Stimulated activated naive CD8-positive, alpha-beta T cell treated with anti-CD3 and anti-CD28 coated beads, Interleukin-15, amount 100 ng/mL, for 72 hours (primary cell): ENCODE results near the gene GDPD4.

Experiments used
- ATAC-seq: fragments of 150-1000 bp; cut with Tn5 transposase; 2 replicates; pipeline ENCODE4 v1.10.0; 2021; ENCODE audit warnings: mild to moderate bottlenecking, moderate library complexity
- DNase-seq, 2 donors: peaks; one replicate each; pipeline ENCODE4 v3.0.0; 2021 to 2022
- H3K27ac Mint-ChIP-seq, 2 donors: one replicate each; pipeline ENCODE4 v1.8.0; 2022; ENCODE audit warnings: mild to moderate bottlenecking in 2 of 2, mixed read lengths in 2 of 2, moderate library complexity in 2 of 2
- H3K27me3 Mint-ChIP-seq: one replicate; pipeline ENCODE4 v1.8.0; 2022; ENCODE audit warnings: mixed read lengths
- H3K4me1 Mint-ChIP-seq: one replicate; pipeline ENCODE4 v1.8.0; 2022; ENCODE audit warnings: mild to moderate bottlenecking, mixed read lengths
- H3K4me3 Mint-ChIP-seq, 2 donors: one replicate each; pipeline ENCODE4 v1.8.0; 2022; ENCODE audit warnings: mild to moderate bottlenecking in 2 of 2, mixed read lengths in 2 of 2, moderate library complexity in 1 of 2
- H3K9me3 Mint-ChIP-seq, 2 donors: one replicate each; pipeline ENCODE4 v1.8.0; 2022; ENCODE audit warnings: mixed read lengths in 2 of 2

The GDPD4 gene, protein sequence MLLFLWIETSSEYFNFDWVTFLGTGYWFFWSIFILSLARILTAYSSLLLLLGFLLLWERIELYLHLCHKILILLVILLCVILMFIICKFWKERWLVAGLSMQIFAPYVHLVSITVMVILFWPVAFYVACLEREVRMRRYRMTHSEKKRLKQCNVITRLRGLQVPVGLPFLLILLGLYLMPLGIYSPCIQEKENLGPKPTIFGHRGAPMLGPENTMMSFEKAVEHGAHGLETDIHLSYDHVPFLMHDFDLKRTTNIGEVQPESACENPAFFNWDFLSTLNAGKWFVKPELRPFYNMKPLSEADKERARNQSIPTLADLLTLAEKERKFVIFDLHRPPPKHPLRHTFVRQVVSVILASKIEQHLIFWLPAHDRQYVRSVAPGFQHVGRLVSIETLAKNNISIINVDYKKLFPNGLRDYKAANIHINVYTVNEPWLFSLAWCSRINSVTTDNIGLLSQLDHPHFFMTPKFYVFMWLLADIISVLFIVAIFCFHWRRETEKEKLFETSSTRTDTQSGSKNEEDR

DNA sequence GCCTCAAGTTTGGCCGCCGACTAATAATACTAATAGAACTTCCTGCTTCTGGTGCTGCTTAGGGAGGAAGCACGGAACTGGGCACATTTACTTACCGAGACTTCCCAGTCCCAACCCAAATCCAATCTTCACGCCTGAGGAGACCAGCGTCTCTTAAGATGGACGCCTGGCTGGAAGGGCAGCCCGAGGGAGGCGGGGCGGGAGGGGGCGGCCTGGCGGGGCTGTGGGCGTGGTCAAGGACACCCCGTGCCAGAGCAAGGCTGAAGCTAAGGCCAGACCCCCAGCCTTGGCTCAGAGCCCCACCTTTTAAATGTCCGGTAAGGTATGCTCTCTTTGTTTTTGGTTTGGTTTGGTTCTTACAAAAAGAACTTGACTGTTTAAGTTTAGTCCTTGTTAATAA is at the start of gene GDPD4:
GDPD4 (minus strand) TSS at position 177 of the 400 bp plus-strand sequence. CDS start 16,549 bp downstream, outside the sequence.
- DNase-seq (no peak), ATAC-seq (no peak)
- Mint-ChIP-seq H3K9me3 (peaks cover 0 to 7% of the 10 kb centered on the region in 2 donors), H3K4me3 (no peak within 1 kb of the TSS), H3K27ac (no peak within 1 kb of the TSS), H3K4me1 (peaks cover 6% of the 10 kb centered on the region), H3K27me3 (no peaks in the 10 kb centered on the region)

DNA sequence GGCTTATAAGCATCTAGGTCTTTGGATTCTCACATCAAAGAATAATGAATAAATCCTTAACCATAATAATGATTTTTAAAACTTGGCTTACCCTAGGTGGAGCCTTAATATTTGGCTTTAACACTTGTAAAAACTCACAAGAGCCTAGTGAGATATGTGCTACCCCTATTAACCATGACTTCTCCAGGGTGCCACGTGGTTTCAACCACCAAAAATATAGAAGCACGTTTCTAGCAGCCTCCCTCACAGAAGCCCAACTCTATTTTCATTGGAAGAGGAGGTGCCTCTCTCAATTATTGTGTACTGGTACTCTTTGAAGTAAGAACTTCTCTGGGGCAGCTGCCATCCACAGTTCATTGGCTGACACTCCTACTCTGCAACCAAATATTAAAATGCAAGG is 46.5 kb upstream of the GDPD4 start:
- Mint-ChIP-seq H3K4me3 (no peak overlapping the region), H3K27me3 (no peaks in the 10 kb centered on the region), H3K9me3 (no peaks in the 10 kb centered on the region), H3K4me1 (peaks cover 7% of the 10 kb centered on the region), H3K27ac (no peak overlapping the region)
- no peak for ATAC-seq
- DNase-seq = no peak

DNA sequence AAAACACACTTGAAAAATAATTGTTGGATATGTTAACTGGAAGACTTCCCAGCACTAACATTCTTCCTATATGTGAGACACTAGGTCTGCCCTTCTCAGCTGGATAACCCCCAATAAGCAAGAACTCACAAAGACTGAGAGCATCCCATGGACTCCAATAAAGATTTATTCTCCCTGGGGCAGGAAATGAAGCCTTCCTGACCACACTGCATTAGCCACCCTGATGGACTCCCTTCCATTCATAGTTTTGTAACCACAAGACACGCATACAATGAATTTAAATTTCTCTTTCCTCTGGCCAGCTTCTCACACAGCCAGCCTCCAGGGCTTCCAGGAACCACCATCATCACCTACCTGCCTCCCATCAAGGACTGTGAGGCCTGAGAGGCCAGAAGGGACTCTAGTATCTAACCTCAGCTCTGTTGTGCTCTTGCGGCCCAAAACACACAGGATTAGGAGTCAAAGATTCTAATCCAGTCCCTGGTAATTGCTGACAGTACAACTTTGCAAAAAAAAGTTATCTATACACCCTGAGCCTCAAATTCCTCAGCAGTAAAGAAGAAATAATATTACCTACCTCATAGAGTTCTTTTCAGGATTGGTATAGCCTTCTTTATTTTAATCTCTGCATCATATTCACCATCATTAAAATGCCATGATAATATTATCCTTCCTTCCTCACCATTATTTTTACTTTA is 45.6 kb upstream of the GDPD4 start:
- no peak for DNase-seq
- no peak for ATAC-seq
- Mint-ChIP-seq H3K9me3 (no peaks in the 10 kb centered on the region), H3K4me1 (peaks cover 4% of the 10 kb centered on the region), H3K27me3 (no peaks in the 10 kb centered on the region), H3K27ac (no peak overlapping the region), H3K4me3 (no peak overlapping the region)

DNA sequence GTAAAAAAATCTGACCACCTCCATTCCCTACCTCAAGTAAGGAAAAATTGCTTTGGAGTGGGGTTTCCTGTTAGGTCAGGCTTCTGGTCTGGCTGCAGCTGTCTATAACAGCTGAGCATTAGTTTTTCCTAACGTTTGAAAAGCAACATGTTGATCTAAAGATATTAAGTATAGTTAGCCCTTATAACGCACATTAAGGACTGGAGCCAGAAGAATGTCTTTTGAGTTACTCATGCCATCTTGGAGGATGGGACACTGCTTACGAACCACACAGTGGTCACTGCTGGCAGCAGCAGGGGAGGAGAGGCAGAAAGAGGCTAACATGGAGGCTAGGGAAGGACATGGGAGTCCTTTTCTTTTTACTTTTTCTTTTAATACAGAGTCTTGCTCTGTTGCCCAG is 44.1 kb upstream of the GDPD4 start:
- DNase-seq = no peak
- H3K27ac Mint-ChIP-seq = no peak overlapping the region
- no peak overlapping the region for H3K4me3 Mint-ChIP-seq
- ATAC-seq = no peak
- no peaks in the 10 kb centered on the region for H3K27me3 Mint-ChIP-seq
- H3K4me1 Mint-ChIP-seq = no peaks in the 10 kb centered on the region
- H3K9me3 Mint-ChIP-seq = no peaks in the 10 kb centered on the region

DNA sequence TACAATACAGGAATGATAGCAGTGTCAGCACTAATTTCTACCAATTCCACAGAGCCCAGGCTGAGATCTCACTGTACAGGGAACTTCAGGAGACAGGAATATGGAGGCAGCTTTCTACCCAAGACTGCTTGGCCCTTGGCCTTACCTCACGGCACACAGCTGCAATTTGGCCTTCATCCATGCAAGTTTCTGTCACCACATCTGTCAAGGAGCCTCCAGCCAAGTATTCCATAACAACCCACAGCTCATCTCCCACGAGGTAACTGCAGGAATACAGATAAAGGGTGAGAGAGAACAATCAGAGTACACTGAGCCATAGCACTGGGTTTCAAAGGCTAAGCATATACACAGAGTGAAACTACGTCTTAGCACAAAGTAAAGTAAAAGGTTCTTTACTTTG is 39.0 kb upstream of the GDPD4 start:
- ATAC-seq (no peak), DNase-seq (no peak)
- Mint-ChIP-seq H3K4me3 (no peak overlapping the region), H3K27me3 (no peaks in the 10 kb centered on the region), H3K4me1 (no peaks in the 10 kb centered on the region), H3K9me3 (no peaks in the 10 kb centered on the region), H3K27ac (no peak overlapping the region)

DNA sequence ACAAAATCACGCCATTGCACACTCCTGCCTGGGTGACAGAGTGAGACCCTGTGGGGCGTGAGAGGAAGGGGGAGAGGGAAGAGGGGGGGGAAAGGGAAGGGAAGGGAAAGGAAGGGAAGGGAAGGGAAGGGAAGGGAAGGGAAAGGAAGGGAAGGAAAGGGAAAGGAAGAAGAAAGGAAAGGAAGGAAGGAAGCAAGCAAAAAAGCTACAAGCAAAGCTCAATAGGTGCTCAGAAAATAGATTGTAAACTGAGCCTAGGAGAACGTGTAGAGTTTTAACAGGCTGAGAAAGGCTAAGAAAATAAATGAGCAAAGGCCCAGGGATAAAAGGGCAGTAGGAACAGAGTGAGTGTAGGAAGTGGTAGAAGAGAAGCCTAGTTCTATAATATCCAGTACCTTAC is 30.8 kb upstream of the GDPD4 start:
- Mint-ChIP-seq H3K9me3 (no peaks in the 10 kb centered on the region), H3K27ac (no peak overlapping the region), H3K4me3 (no peak overlapping the region), H3K27me3 (no peaks in the 10 kb centered on the region), H3K4me1 (no peaks in the 10 kb centered on the region)
- ATAC-seq (peak; percentile 42), DNase-seq (no peak)

DNA sequence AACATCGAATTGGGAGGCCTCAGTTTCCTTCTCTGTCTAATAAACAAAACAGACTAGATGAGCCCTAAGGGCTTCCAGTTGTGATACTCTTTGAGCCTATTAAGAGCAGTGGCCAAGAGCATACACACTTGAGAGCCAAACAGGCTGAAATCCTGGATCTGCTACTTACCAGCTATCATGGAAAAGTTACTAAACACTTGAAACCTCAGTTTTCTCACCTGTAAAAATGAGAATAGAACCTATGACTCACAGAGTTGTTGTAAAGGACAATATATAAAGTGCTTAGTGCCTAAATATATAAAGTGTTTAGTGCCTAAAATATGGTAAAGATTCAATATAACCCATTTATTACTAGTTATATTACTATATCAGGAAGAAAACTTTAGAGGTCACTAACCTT is 23.7 kb upstream of the GDPD4 start:
- Mint-ChIP-seq H3K27ac (no peak overlapping the region), H3K27me3 (no peaks in the 10 kb centered on the region), H3K4me3 (no peak overlapping the region), H3K9me3 (peaks cover 0 to 7% of the 10 kb centered on the region in 2 donors), H3K4me1 (peaks cover 9% of the 10 kb centered on the region)
- no peak for DNase-seq
- peak; percentile 39 for ATAC-seq

DNA sequence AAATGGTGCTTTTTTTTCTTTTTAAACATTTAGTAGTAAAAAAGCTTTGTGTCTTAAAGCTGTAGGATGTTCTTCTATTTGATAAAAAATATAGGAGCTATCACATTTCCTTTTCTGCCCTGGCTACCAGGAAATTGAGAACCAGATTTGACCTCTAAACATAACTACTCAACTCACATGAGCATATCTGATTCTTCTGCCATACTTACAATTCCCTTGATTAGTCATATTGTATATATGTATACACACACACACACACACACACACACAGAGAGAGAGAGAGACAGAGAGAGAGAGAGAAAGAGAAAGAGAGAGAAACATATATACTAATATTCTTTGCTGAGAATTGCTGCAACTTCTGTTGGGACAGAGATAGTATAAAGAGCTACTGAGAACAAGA is 23.0 kb upstream of the GDPD4 start:
- ATAC-seq = no peak
- no peak overlapping the region for H3K4me3 Mint-ChIP-seq
- DNase-seq = no peak
- no peaks in the 10 kb centered on the region for H3K27me3 Mint-ChIP-seq
- H3K27ac Mint-ChIP-seq = no peak overlapping the region
- H3K4me1 Mint-ChIP-seq = peaks cover 9% of the 10 kb centered on the region
- H3K9me3 Mint-ChIP-seq = peaks cover 0 to 7% of the 10 kb centered on the region in 2 donors

DNA sequence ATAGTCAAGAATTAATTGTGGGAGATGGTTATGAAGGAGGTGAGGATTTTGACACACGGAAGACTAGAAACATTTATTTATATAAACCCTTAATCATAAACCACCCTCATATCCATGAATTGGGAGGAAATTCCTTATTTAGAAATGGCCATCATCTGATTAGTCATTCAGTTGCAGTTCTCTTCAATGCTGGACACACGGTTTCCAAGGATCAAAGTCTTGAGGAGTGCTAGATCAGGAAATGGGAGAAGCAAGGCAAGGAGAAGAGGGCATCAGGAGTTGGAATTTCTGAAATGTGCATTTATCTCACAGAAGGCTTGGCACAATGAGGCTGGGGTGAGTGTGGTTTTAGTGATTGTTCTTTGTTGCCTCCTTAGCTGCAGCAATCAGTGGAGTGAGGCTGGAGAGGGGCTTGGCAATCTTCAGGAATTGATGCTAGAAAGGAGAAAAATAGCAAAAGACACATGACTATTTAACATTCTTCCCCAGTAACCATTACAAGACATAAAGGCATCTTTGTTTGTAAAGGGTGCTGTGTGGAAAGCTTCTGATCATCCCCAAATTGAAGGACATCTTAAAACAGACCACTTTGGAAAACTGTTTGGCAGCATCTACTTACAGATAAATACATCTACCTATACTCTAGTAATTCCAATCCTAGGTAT is 21.6 kb upstream of the GDPD4 start:
- Mint-ChIP-seq H3K4me3 (no peak overlapping the region), H3K4me1 (peaks cover 9% of the 10 kb centered on the region), H3K9me3 (peaks cover 0 to 7% of the 10 kb centered on the region in 2 donors), H3K27me3 (no peaks in the 10 kb centered on the region), H3K27ac (peak overlapping the region in 1 of 2 donors; percentile 49)
- DNase-seq = no peak
- no peak for ATAC-seq

DNA sequence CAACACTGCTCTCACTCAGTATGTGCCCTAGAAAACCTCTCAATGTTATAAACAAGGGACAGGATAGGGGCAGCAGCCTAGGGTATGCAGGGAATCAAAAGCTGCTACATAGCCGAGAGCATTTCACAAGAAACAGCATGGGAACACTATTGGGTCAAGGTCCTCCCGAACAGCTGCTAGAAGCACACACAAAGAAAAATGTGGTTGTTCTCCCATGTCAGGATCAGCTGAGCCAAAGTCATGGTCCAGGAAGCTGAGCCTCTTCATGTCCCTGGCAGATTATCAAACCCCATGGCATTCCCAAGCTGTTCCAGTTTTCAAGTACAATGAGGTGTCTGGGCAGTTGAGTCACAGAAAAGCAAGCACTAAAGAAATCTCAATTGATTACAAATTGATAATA is 21.0 kb upstream of the GDPD4 start:
- peaks cover 9% of the 10 kb centered on the region for H3K4me1 Mint-ChIP-seq
- H3K9me3 Mint-ChIP-seq = peaks cover 0 to 7% of the 10 kb centered on the region in 2 donors
- no peaks in the 10 kb centered on the region for H3K27me3 Mint-ChIP-seq
- ATAC-seq = no peak
- no peak for DNase-seq
- H3K4me3 Mint-ChIP-seq = no peak overlapping the region
- no peak overlapping the region for H3K27ac Mint-ChIP-seq

DNA sequence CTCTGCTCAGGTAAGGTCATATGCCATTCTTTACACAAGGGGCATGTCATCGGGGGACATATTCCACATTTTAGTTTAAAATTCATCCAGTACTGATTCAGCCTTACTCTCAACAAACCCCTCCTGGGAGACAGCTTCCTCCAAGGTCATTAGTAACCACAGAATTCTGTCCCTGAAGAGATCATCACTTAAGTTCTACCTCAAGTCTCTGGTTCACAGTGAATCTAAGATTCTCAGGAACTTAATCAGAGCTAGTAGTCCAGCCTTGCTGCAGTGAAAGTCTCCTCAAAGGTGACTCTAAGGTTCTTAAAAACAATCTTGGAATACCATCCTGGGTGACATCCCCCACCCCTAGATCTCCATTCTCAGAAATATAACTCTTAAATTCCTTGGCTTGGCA is 18.9 kb upstream of the GDPD4 start:
- H3K4me3 Mint-ChIP-seq = no peak overlapping the region
- H3K4me1 Mint-ChIP-seq = peaks cover 9% of the 10 kb centered on the region
- ATAC-seq (no peak), DNase-seq (no peak)
- no peaks in the 10 kb centered on the region for H3K9me3 Mint-ChIP-seq
- H3K27me3 Mint-ChIP-seq = peaks cover 9% of the 10 kb centered on the region
- H3K27ac Mint-ChIP-seq = no peak overlapping the region

DNA sequence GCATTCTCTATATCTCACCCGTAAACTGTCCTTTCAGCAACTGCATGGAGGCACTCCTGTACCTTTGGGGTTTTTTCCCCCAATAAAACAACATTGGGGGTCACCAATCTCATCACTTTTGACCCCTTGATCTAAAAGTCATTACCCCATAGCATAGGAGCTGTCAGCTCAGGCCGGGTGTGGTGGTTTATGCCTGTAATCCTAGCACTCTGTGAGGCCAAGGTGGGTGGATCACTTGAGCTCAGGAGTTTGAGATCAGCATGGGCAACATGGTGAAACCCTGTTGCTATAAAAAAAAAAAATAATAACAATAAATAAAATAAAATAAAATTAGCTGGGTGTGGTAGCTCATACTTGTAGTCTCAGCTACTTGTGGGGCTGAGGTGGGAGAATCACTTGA is 17.1 kb upstream of the GDPD4 start:
- H3K27ac Mint-ChIP-seq = no peak overlapping the region
- peaks cover 9% of the 10 kb centered on the region for H3K27me3 Mint-ChIP-seq
- DNase-seq (no peak), ATAC-seq (no peak)
- H3K9me3 Mint-ChIP-seq = no peaks in the 10 kb centered on the region
- H3K4me1 Mint-ChIP-seq = no peaks in the 10 kb centered on the region
- H3K4me3 Mint-ChIP-seq = no peak overlapping the region

DNA sequence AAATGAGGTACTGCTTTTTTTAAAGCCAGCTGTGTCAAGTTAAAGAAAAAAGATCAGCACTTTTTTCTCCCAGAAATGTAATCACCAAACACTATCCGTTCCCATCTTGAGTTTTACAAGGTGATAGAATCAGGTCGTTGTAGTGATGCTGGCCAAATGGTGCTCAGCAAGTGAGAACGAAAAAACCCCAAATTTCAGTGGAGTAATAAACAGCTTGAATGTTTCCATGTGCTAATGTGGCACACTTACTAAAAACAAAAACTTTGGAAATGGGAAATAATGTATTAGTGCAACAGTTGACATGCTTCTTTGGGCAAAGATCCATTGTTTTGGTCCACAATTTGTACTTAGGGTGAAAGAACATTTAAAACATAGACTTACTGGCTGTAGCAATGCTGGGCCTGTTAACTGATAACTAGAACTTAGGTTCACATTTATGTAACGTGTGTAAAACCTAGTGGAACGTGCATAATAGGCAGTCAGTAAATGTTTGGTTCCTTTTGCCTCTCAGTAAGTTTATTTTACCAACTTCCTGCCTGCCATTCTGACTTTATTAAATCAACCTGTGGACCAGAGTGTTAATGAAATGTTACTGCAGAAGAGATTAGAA is 15.4 kb upstream of the GDPD4 start:
- Mint-ChIP-seq H3K27ac (no peak overlapping the region), H3K9me3 (no peaks in the 10 kb centered on the region)

DNA sequence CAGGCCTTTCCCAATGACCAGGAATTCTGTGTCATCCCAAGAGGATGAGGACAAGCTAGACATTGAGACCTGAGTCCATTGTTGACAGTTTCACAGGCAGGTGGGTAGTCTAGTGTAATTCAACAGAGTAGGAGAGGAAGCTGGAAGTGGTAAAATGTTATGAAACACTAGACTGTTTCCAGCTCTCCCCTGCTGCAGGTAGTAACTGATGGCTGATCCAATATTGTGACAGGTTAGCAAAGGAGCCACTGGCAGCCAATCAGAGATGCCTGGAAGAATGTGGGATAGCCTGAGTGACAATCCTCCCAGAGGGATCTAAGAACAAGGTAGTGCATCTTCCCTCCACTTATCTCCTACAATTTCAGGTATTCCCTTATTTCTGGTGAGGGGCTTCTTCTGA is 10.6 kb upstream of the GDPD4 start:
- no peak for ATAC-seq

More for the DNA sequence above, 15.4 kb upstream of the GDPD4 start:
- no peak for ATAC-seq
- Mint-ChIP-seq H3K4me1 (no peaks in the 10 kb centered on the region), H3K27me3 (peaks cover 9% of the 10 kb centered on the region), H3K4me3 (no peak overlapping the region)
- DNase-seq = no peak

DNA sequence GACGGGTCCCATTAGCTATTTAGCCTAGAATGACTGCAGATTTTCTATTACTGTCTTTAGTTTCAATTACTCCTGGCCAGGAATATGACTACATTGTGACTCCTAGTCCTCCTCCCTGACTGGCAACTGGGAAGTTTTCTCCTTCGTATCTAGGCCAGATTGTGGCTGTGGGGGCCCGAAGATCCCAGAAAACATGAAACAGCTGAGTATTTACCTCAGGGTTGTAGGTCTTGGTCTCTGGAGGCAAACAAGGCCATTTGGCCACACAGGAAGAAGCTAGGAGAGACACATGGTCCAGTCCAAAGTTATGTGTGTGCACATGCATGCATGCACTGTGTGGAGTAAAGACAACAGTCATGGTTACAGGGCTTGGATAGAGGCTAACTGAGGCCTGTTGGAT is 10.2 kb upstream of the GDPD4 start:
- ATAC-seq = no peak
- Mint-ChIP-seq H3K4me3 (no peak overlapping the region), H3K4me1 (peaks cover 6% of the 10 kb centered on the region), H3K27ac (no peak overlapping the region), H3K9me3 (peaks cover 0 to 4% of the 10 kb centered on the region in 2 donors), H3K27me3 (peaks cover 9% of the 10 kb centered on the region)
- no peak for DNase-seq

More for the DNA sequence above, 10.6 kb upstream of the GDPD4 start:
- Mint-ChIP-seq H3K27ac (no peak overlapping the region), H3K4me1 (peaks cover 6% of the 10 kb centered on the region), H3K9me3 (peaks cover 0 to 4% of the 10 kb centered on the region in 2 donors), H3K4me3 (no peak overlapping the region), H3K27me3 (peaks cover 9% of the 10 kb centered on the region)
- DNase-seq = no peak
